IMR-90 (cell line): ENCODE results near the gene TMEM245. TPM values are rescaled to one million over a fixed set of nuclear protein-coding genes. Genes with fewer than 3 reads are reported as not detected.

Experiments
- ATAC-seq: fragments of 200-7000 bp; cut with Tn5 transposase; 2 replicates; pipeline ENCODE4 v1.9.1; 2020; ENCODE audit warnings: low read depth, mild to moderate bottlenecking, moderate library complexity
- BruUV-seq: library from RNA; stranded (reverse); fragments of 400-500 nt; replicated peaks from 2 replicates; lab custom pipeline; 2021; lab: Mats Ljungman, UMichigan
- CTCF ChIA-PET: fragments of 300-600 bp; formaldehyde crosslinking; extraction: SDS; loops from one replicate; lab custom pipeline; 2021; ENCODE audit warnings: antibody characterized with exemption; lab: Yijun Ruan, JAX
- POLR2A ChIA-PET: fragments of 300-600 bp; sonication (Branson Sonifier 250); formaldehyde crosslinking; loops from one replicate; lab custom pipeline; 2022; ENCODE audit warnings: antibody characterized with exemption; ENCODE audit not compliant: unreplicated experiment; lab: Charles Lee
- DNase-seq: peaks from one replicate; pipeline ENCODE4 v3.0.0; 2013
- H2AFZ ChIP-seq: replicated peaks from 2 replicates; pipeline ENCODE3; 2013; ENCODE audit warnings: low read length, mild to moderate bottlenecking; ENCODE audit not compliant: poor library complexity
- H2AK5ac ChIP-seq: 2 replicates; pipeline ENCODE4 v1.6.1; 2013; ENCODE audit warnings: low read depth, low read length, inconsistent platforms
- H2AK9ac ChIP-seq: replicated peaks from 2 replicates; pipeline ENCODE3; 2013; ENCODE audit warnings: mild to moderate bottlenecking, low read depth, low read length, moderate library complexity; ENCODE audit not compliant: poor library complexity
- H2BK120ac ChIP-seq: 2 replicates; pipeline ENCODE4 v1.6.1; 2013; ENCODE audit warnings: low read depth, low read length, inconsistent platforms
- H2BK15ac ChIP-seq: 3 replicates; pipeline ENCODE4 v1.6.1; 2013; ENCODE audit warnings: low read depth, low read length, inconsistent platforms
- H2BK20ac ChIP-seq: 2 replicates; pipeline ENCODE4 v1.6.1; 2013; ENCODE audit warnings: low read depth, mild to moderate bottlenecking, inconsistent platforms, low read length, moderate library complexity
- H2BK5ac ChIP-seq: 2 replicates; pipeline ENCODE4 v1.6.1; 2013; ENCODE audit warnings: mild to moderate bottlenecking, low read depth, low read length, inconsistent platforms; ENCODE audit not compliant: poor library complexity, severe bottlenecking
- H3K14ac ChIP-seq: replicated peaks from 2 replicates; pipeline ENCODE4 v1.6.1; 2013; ENCODE audit warnings: low read depth, low read length, inconsistent platforms
- H3K18ac ChIP-seq: 2 replicates; pipeline ENCODE4 v1.6.1; 2013; ENCODE audit warnings: low read depth, low read length, control low read depth
- H3K23ac ChIP-seq: 2 replicates; pipeline ENCODE4 v1.6.1; 2013; ENCODE audit warnings: low read depth, low read length, inconsistent platforms
- H3K27ac ChIP-seq: 2 replicates; pipeline ENCODE4 v1.5.1; 2013; ENCODE audit warnings: mild to moderate bottlenecking, control low read depth, low read length; ENCODE audit not compliant: insufficient read depth
- H3K27me3 ChIP-seq: 2 replicates; pipeline ENCODE4 v1.6.1; 2013; ENCODE audit warnings: low read length; ENCODE audit not compliant: control insufficient read depth, insufficient read depth
- H3K36me3 ChIP-seq: 2 replicates; pipeline ENCODE4 v1.6.1; 2013; ENCODE audit warnings: low read length, mixed read lengths; ENCODE audit not compliant: control insufficient read depth, insufficient read depth
- H3K4ac ChIP-seq: 2 replicates; pipeline ENCODE4 v1.6.1; 2013; ENCODE audit warnings: low read depth, low read length, inconsistent platforms
- H3K4me1 ChIP-seq: 2 replicates; pipeline ENCODE4 v1.6.1; 2013; ENCODE audit warnings: low read length, mixed read lengths; ENCODE audit not compliant: control insufficient read depth, insufficient read depth
- H3K4me2 ChIP-seq: 2 replicates; pipeline ENCODE4 v1.6.1; 2013; ENCODE audit warnings: low read depth, mild to moderate bottlenecking, control low read depth, low read length, moderate library complexity
- H3K4me3 ChIP-seq: 2 replicates; pipeline ENCODE4 v1.5.1; 2013; ENCODE audit warnings: low read depth, mild to moderate bottlenecking, control low read depth, low read length, moderate library complexity; ENCODE audit not compliant: insufficient read depth
- H3K56ac ChIP-seq: 2 replicates; pipeline ENCODE4 v1.6.1; 2013; ENCODE audit warnings: low read length, inconsistent platforms; ENCODE audit not compliant: insufficient read depth; ENCODE audit errors: extremely low read depth
- H3K79me1 ChIP-seq, 2 experiments: 2 replicates each; pipeline ENCODE4 v1.6.1; 2013; ENCODE audit warnings: low read length in 2 of 2, inconsistent platforms in 1 of 2, low read depth in 1 of 2
- H3K9ac ChIP-seq: 2 replicates; pipeline ENCODE4 v1.6.1; 2013; ENCODE audit warnings: low read depth, low read length, control low read depth
- H3K9me1 ChIP-seq: 2 replicates; pipeline ENCODE4 v1.6.1; 2013; ENCODE audit warnings: low read length, inconsistent platforms; ENCODE audit not compliant: insufficient read depth
- H3K9me3 ChIP-seq: 2 replicates; pipeline ENCODE4 v1.6.1; 2013; ENCODE audit warnings: low read length; ENCODE audit not compliant: control insufficient read depth, insufficient read depth
- H4K20me1 ChIP-seq: 2 replicates; pipeline ENCODE4 v1.6.1; 2013; ENCODE audit warnings: low read length, inconsistent platforms; ENCODE audit not compliant: insufficient read depth
- H4K5ac ChIP-seq: 2 replicates; pipeline ENCODE4 v1.6.1; 2013; ENCODE audit warnings: mild to moderate bottlenecking, low read depth, low read length, control low read depth
- H4K8ac ChIP-seq, 2 experiments: 2 replicates each; pipeline ENCODE4 v1.6.1; 2013; ENCODE audit warnings: low read depth in 2 of 2, low read length in 2 of 2, control low read depth in 1 of 2, inconsistent platforms in 1 of 2
- H4K91ac ChIP-seq: 2 replicates; pipeline ENCODE4 v1.6.1; 2013; ENCODE audit warnings: low read depth, low read length, inconsistent platforms; ENCODE audit not compliant: insufficient read depth
- CEBPB ChIP-seq: IDR thresholded peaks from 2 replicates; pipeline ENCODE4 v1.6.1; 2012; ENCODE audit warnings: low read depth, low read length, improper control_type of control experiment
- POLR2A ChIP-seq: IDR thresholded peaks from 2 replicates; pipeline ENCODE4 v1.6.1; 2012; ENCODE audit warnings: mild to moderate bottlenecking, low read depth, low read length
- WGBS, 2 experiments: methylation state at CpG; one replicate each; pipeline versions ENCODE4 v1.1.5 to v1.1.7; 2013; ENCODE audit warnings: missing lambda C conversion rate in 2 of 2; ENCODE audit not compliant: insufficient read length in 1 of 2; ENCODE audit errors: extremely low coverage in 2 of 2; 5-methylcytosine and 5-hydroxymethylcytosine counted together
- dilution Hi-C: fragments of 300-500 bp; cut with HindIII; formaldehyde crosslinking; loops from one replicate; pipeline ENCODE4 v1.14.3; 2018; ENCODE audit warnings: low sequenced_read_pairs; ENCODE audit not compliant: unreplicated experiment
- in situ Hi-C: fragments of 300-500 bp; cut with MboI; formaldehyde crosslinking; loops from 3 replicates; pipeline ENCODE4 v1.14.3; 2019; ENCODE audit warnings: low sequenced_read_pairs, inconsistent platforms, mixed read lengths
- intact Hi-C: fragments of 100-400 bp; cut with micrococcal nuclease; formaldehyde crosslinking; loops from 2 replicates; pipeline ENCODE4 v1.10.0; 2022
- polyA plus RNA-seq, 3 experiments: library from polyadenylated mRNA; depleted of rRNA; stranded (reverse); fragments of >200 nt; gene quantifications; 2 replicates each; pipeline ENCODE4 v1.2.3, GENCODE V29; 2012; ENCODE audit warnings: low replicate concordance in 1 of 3
- total RNA-seq: library from RNA; depleted of rRNA; stranded (reverse); fragments of >200 nt; gene quantifications from 2 replicates; pipeline ENCODE4 v1.2.3, GENCODE V29; 2012

TMEM245 gene
- total and polyA plus RNA-seq, 2 of the 4 experiments (the other 2 are of a cell fraction): 24.8 to 57.9 TPM

DNA sequence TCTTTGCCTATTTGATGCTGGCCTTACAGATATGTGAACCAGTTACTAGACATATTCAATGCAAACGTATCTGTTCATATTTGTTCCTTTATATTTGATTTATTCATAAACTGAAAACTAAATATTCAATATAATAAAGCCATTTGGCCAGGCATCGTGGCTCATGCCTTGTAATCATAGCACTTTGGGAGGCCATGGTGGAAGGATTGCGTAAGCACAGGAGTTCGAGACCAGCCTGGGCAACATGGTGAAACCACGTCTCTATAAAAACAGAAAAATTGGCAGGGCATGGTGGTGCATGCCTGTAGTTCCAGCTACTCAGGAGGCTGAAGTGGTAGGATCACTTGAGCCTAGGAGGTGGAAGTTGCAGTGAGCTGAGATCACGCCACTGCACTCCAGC, 57.2 kb downstream of the TMEM245 start:
- POLR2A ChIA-PET: no interaction called here
- Histone ChIP-seq H2AK5ac (no peak overlapping the region), H2AFZ (no peak overlapping the region), H2BK15ac (no peak overlapping the region), H3K9me1 (peaks cover 6% of the 10 kb centered on the region; the same call in 1 of the 2 replicates), H3K23ac (no peak overlapping the region), H3K36me3 (peaks cover 30% of the 10 kb centered on the region), H3K18ac (no peak overlapping the region), H4K8ac (no peak overlapping the region), H3K56ac (no peak overlapping the region), H4K5ac (no peak overlapping the region), H3K27ac (no peak overlapping the region), H3K9me3 (no peaks in the 10 kb centered on the region), H4K91ac (no peak overlapping the region), H3K4me3 (no peak overlapping the region), H2BK120ac (no peak overlapping the region), H2BK5ac (no peak overlapping the region), H3K4me1 (peaks cover 5% of the 10 kb centered on the region; the same call in 1 of the 2 replicates), H3K27me3 (no peaks in the 10 kb centered on the region), H3K14ac (no peak overlapping the region), H2BK20ac (no peak overlapping the region), H3K79me1 (peaks cover 15 to 21% of the 10 kb centered on the region in 2 experiments; a peak in 3 of 4 replicates), H3K9ac (no peak overlapping the region), H2AK9ac (no peak overlapping the region), H3K4ac (no peak overlapping the region), H4K20me1 (no peaks in the 10 kb centered on the region), H3K4me2 (no peak overlapping the region)
- peak; percentile 80 for TF ChIP-seq CEBPB
- TF ChIP-seq POLR2A: no peak
- dilution Hi-C loops: no loop called here
- WGBS, 2 experiments: no CpG with 5 or more reads among the region's 6 CpGs
- BruUV-seq: no TSS peak
- DNase-seq (no peak), ATAC-seq (no peak)
- CTCF ChIA-PET: no interaction called here
- in situ Hi-C loops: loop anchor here (25.0 kb wide), 1 partner anchor 250 kb away; the partner anchor contains the start of gene EPB41L4B
- intact Hi-C loops: no loop called here
